HepG2 (cell line): ENCODE measurements around the gene IRF3. TPM values are rescaled to one million over a fixed set of nuclear protein-coding genes. Genes with fewer than 3 reads are reported as not detected.

Source experiments
- ARID4A ChIP-seq: sonication (generic); formaldehyde crosslinking; IDR thresholded peaks from 2 replicates; pipeline ENCODE4 v1.5.0; 2020; ENCODE audit warnings: mild to moderate bottlenecking, missing genetic modification reagents, borderline replicate concordance
- ATF3 ChIP-seq: sonication (generic); formaldehyde crosslinking; IDR thresholded peaks from 2 replicates; pipeline ENCODE4 v1.4.0; 2020; ENCODE audit warnings: missing genetic modification reagents
- ELF3 ChIP-seq: IDR thresholded peaks from 2 replicates; pipeline ENCODE4 v1.6.1; 2016; ENCODE audit warnings: missing genetic modification reagents, missing compliant biosample characterization
- GFI1 ChIP-seq: sonication (generic); formaldehyde crosslinking; IDR thresholded peaks from 2 replicates; pipeline ENCODE4 v1.5.0; 2020; ENCODE audit warnings: missing genetic modification reagents, mild to moderate bottlenecking, borderline replicate concordance
- HNF4G ChIP-seq, 2 experiments: sonication (generic) in 1 of 2; formaldehyde crosslinking in 1 of 2; IDR thresholded peaks; 2 replicates each; pipeline versions ENCODE4 v1.4.0 to v1.6.1; 2011 to 2020; ENCODE audit warnings: borderline replicate concordance in 2 of 2, low read depth in 2 of 2, mild to moderate bottlenecking in 2 of 2, low read length in 1 of 2, missing genetic modification reagents in 1 of 2, moderate library complexity in 1 of 2
- MXD4 ChIP-seq: IDR thresholded peaks from 2 replicates; pipeline ENCODE4 v1.6.1; 2016; ENCODE audit warnings: mild to moderate bottlenecking, missing biosample characterization, missing genetic modification reagents
- NFKB2 ChIP-seq: sonication (generic); formaldehyde crosslinking; IDR thresholded peaks from 2 replicates; pipeline ENCODE4 v1.4.0; 2020; ENCODE audit warnings: missing genetic modification reagents, borderline replicate concordance
- SAP130 ChIP-seq: IDR thresholded peaks from 2 replicates; pipeline ENCODE4 v1.6.1; 2016; ENCODE audit warnings: low read depth
- SRY ChIP-seq: sonication (generic); formaldehyde crosslinking; IDR thresholded peaks from 2 replicates; pipeline ENCODE4 v1.8.0; 2022; ENCODE audit warnings: mild to moderate bottlenecking, missing genetic modification reagents
- SUZ12 ChIP-seq: fragments of 150-350 bp; IDR thresholded peaks from 2 replicates; pipeline ENCODE4 v1.6.1; 2014; ENCODE audit warnings: low read depth, low read length
- TEAD3 ChIP-seq: optimal IDR thresholded peaks from 2 replicates; pipeline ENCODE3; 2016; ENCODE audit warnings: borderline replicate concordance
- USF2 ChIP-seq, 2 experiments: sonication (generic) in 1 of 2; formaldehyde crosslinking in 1 of 2; IDR thresholded peaks; 2 replicates each; pipeline versions ENCODE4 v1.5.1 to v1.6.1; 2011 to 2020; ENCODE audit warnings: borderline replicate concordance in 1 of 2, low read depth in 1 of 2, low read length in 1 of 2, mild to moderate bottlenecking in 1 of 2, missing genetic modification reagents in 1 of 2, moderate library complexity in 1 of 2
- XRCC5 ChIP-seq: fragments of 200-400 bp; formaldehyde crosslinking; optimal IDR thresholded peaks from 2 replicates; pipeline ENCODE3; 2017; ENCODE audit warnings: mild to moderate bottlenecking, low read length
- ZFP62 ChIP-seq: sonication (generic); formaldehyde crosslinking; IDR thresholded peaks from 2 replicates; pipeline ENCODE4 v1.4.0; 2020; ENCODE audit warnings: missing genetic modification reagents
- ZNF331 ChIP-seq: sonication (generic); formaldehyde crosslinking; IDR thresholded peaks from 2 replicates; pipeline ENCODE4 v1.4.0; 2020; ENCODE audit warnings: missing genetic modification reagents
- polyA plus RNA-seq, 8 experiments: library from polyadenylated mRNA; depleted of rRNA in 3 of 8; stranded (reverse) in 7 of 8; unstranded in 1 of 8; fragments of >200 nt; fragmentation: Illumina TruSeq in 4 of 8; extraction: Trizol in 4 of 8; gene quantifications; 2 replicates each; pipeline versions ENCODE4 v1.2.1 to v1.2.3, GENCODE V29; 2011 to 2016; ENCODE audit warnings: low read depth in 4 of 8, missing spikeins in 1 of 8, mixed read lengths in 1 of 8; ENCODE audit not compliant: insufficient read depth in 1 of 8
- total RNA-seq, 5 experiments: library from RNA; depleted of rRNA; stranded (reverse); fragments of >200 nt; fragmentation: Illumina TruSeq; extraction: Trizol; gene quantifications; 2 replicates each; pipeline ENCODE4 v1.2.3, GENCODE V29; 2016; ENCODE audit warnings: low read depth in 1 of 5

IRF3 gene
- total and polyA plus RNA-seq, 2 of the 13 experiments (the other 11 are each of a cell fraction or from before 2014, with no cell fraction given), result 61.9 to 65.5 TPM

- TF ChIP-seq ATF3 (CRISPR knock-in tag) (no peak), GFI1 (CRISPR knock-in tag) (peak; percentile 72; the same call in 1 of the 2 replicates), ZNF331 (0 out of 2 replicates have a peak, but pooled peaks have one; percentile 23), MXD4 (CRISPR knock-in tag) (0 out of 2 replicates have a peak, but pooled peaks have one; percentile 36), SAP130 (CRISPR knock-in tag) (peak; percentile 39; the same call in 1 of the 2 replicates), SUZ12 (no peak), ARID4A (CRISPR knock-in tag) (peak; percentile 53; the same call in 1 of the 2 replicates), XRCC5 (peak; percentile 93), TEAD3 (CRISPR knock-in tag) (peak; percentile 39), ELF3 (0 out of 2 replicates have a peak, but pooled peaks have one; percentile 17), SRY (CRISPR knock-in tag) (0 out of 2 replicates have a peak, but pooled peaks have one; percentile 25), ZFP62 (CRISPR knock-in tag) (no peak), NFKB2 (CRISPR knock-in tag) (peak; percentile 45; the same call in 1 of the 2 replicates), USF2 (IDR thresholded peaks at IDR 0.05; ENCODE audit: low read depth, low read length) (no peak), USF2 (CRISPR knock-in tag; IDR thresholded peaks at IDR 0.05; ENCODE audit: borderline replicate concordance) (no peak), HNF4G (IDR thresholded peaks at IDR 0.05; ENCODE audit: borderline replicate concordance, low read depth, low read length) (no peak), HNF4G (CRISPR knock-in tag; IDR thresholded peaks at IDR 0.05; ENCODE audit: borderline replicate concordance, low read depth) (no peak)
These were observed 15.0 kb upstream of the IRF3 start (continued) for GRCh38 chr19:49680421-49681351.
